GM12875 (cell line): Measurements from ENCODE around the gene POSTN.

Experiments
- H3K4me3 ChIP-seq: one replicate; pipeline ENCODE4 v1.5.1; 2011; ENCODE audit warnings: low read depth, low read length, control low read depth
- TF ChIP-seq, protein P1 (sequence below): IDR thresholded peaks from 2 replicates; pipeline ENCODE4 v1.5.1; 2011; ENCODE audit warnings: low read depth, mild to moderate bottlenecking, control low read depth, inconsistent platforms, low read length, moderate library complexity, borderline replicate concordance; ENCODE audit not compliant: insufficient read depth

POSTN gene

GRCh38 chr13:37539976-37540605 is 58.5 kb downstream of the POSTN start:
- TF ChIP-seq, protein P1, sequence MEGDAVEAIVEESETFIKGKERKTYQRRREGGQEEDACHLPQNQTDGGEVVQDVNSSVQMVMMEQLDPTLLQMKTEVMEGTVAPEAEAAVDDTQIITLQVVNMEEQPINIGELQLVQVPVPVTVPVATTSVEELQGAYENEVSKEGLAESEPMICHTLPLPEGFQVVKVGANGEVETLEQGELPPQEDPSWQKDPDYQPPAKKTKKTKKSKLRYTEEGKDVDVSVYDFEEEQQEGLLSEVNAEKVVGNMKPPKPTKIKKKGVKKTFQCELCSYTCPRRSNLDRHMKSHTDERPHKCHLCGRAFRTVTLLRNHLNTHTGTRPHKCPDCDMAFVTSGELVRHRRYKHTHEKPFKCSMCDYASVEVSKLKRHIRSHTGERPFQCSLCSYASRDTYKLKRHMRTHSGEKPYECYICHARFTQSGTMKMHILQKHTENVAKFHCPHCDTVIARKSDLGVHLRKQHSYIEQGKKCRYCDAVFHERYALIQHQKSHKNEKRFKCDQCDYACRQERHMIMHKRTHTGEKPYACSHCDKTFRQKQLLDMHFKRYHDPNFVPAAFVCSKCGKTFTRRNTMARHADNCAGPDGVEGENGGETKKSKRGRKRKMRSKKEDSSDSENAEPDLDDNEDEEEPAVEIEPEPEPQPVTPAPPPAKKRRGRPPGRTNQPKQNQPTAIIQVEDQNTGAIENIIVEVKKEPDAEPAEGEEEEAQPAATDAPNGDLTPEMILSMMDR, result no peak
- no peak overlapping the region for H3K4me3 ChIP-seq

DNA sequence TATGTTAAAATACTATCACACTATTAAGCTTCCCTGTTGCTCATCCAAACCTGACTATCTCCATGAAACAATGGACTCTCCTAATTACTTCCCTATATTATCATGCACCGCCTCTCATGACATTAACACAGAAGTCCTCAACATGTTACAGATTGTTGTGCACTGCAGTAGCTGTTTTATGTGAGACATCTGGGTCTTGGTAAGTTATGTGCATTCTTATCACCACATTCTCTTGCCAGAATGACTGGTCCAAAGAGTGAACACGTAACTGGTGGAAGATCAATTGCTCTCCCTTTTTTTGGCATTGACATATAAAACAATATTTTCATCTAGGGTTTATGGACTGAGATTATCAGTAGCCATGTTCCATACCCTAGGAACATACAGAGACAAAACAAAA is 59.4 kb downstream of the POSTN start:
- no peak overlapping the region for H3K4me3 ChIP-seq
- TF ChIP-seq, protein P1, result no peak

- TF ChIP-seq, protein P1, result no peak
- H3K4me3 ChIP-seq, result no peak overlapping the region
These were observed 63.1 kb downstream of the POSTN start for GRCh38 chr13:37535501-37535900.

DNA sequence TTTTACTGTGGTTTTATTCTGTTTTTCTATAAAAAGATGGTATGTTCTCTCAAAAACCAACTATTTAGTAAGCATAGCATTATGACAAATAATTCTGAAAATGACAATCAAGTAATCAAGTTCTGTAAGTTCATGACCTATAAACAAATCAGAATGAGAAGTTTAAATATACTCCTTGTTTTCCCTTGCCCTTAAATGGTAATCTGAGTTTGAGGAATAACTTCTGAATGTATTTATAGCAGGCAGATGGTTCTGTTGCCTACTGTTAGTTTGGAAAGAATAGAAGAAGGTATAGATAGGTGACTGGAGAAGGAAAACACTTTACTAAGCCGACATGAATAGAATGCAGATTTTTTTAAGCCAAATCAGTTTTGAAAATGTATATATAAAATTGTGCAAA is 63.9 kb downstream of the POSTN start:
- TF ChIP-seq, protein P1, result no peak
- no peak overlapping the region for H3K4me3 ChIP-seq

- no peak overlapping the region for H3K4me3 ChIP-seq
- TF ChIP-seq, protein P1, result no peak
These were observed 64.4 kb downstream of the POSTN start for GRCh38 chr13:37534181-37534580.

GRCh38 chr13:37531049-37531448 is 67.5 kb downstream of the POSTN start:
- TF ChIP-seq, protein P1, result no peak
- no peak overlapping the region for H3K4me3 ChIP-seq

DNA sequence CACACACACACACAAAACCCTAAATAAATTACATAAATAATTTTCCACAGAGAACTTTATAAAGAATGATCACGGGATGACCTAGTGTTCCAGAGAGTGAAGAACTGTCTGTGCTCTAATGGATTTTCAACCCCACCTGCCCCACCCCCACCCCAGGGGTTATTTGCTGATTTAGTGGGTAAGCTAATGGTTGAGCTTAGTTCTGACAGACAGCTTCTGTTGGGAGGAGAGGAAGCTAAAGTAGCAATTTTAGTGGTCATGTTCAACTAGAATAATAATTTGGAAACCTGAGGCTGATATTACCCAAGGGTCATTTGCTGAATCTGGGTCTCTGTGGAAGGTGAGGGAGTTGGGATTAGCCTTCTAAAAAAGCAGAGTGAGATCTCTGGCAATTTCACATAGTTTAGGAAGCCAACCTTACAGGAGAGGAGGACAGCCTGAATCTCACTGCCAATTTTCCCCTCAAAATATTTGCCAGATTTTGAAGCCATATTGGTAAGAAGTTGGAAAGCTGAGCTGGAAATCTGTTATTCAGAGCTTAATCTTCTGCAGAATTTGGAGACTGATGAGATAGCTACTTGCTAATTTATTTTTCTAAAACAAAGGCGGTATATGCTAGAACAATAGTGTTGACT is 68.7 kb downstream of the POSTN start:
- TF ChIP-seq, protein P1, result no peak
- H3K4me3 ChIP-seq, result no peak overlapping the region
